Neutrophil (primary cell): ENCODE measurements around the gene SH3RF3.

Experiments used
- H3K27ac ChIP-seq: fragments of 200-600 bp; sonication (generic); 2 replicates; pipeline ENCODE4 v1.5.1; 2016; ENCODE audit warnings: mild to moderate bottlenecking, moderate library complexity
- H3K27me3 ChIP-seq: fragments of 200-600 bp; sonication (generic); 2 replicates; pipeline ENCODE4 v1.6.0; 2016; ENCODE audit warnings: mild to moderate bottlenecking
- H3K36me3 ChIP-seq: fragments of 200-600 bp; sonication (generic); 2 replicates; pipeline ENCODE4 v1.5.1; 2017
- H3K4me1 ChIP-seq, 2 experiments: fragments of 200-600 bp in 1 of 2; sonication (generic) in 1 of 2; 1 replicate in 1 of 2; 2 replicates in 1 of 2; pipeline versions ENCODE4 v1.5.1 to v1.6.1; 2013 to 2016; ENCODE audit warnings: low read depth in 1 of 2, low read length in 1 of 2, mild to moderate bottlenecking in 1 of 2, moderate library complexity in 1 of 2; ENCODE audit not compliant: control insufficient read depth in 1 of 2, insufficient read depth in 1 of 2
- H3K4me3 ChIP-seq, 2 experiments: fragments of 200-600 bp in 1 of 2; sonication (generic) in 1 of 2; 1 replicate in 1 of 2; 2 replicates in 1 of 2; pipeline ENCODE4 v1.5.1; 2013 to 2016; ENCODE audit warnings: low read depth in 1 of 2, low read length in 1 of 2, mild to moderate bottlenecking in 1 of 2, moderate library complexity in 1 of 2
- H3K9me3 ChIP-seq: fragments of 200-600 bp; sonication (generic); 2 replicates; pipeline ENCODE4 v1.5.1; 2016
- CTCF ChIP-seq: fragments of 200-600 bp; sonication (generic); IDR thresholded peaks from 2 replicates; pipeline ENCODE4 v1.5.1; 2016; ENCODE audit warnings: antibody characterized with exemption

Gene SH3RF3

GRCh38 chr2:109527079-109527478, 398.1 kb downstream of the SH3RF3 start:
- Histone ChIP-seq H3K9me3 (no peaks in the 10 kb centered on the region), H3K36me3 (no peaks in the 10 kb centered on the region), H3K4me1 (no peaks in the 10 kb centered on the region), H3K27me3 (no peaks in the 10 kb centered on the region), H3K4me3 (no peak overlapping the region), H3K27ac (no peak overlapping the region)
- TF ChIP-seq CTCF, result no peak

GRCh38 chr2:109527846-109528705, 399.1 kb downstream of the SH3RF3 start:
- H3K9me3 ChIP-seq, result no peaks in the 10 kb centered on the region
- no peaks in the 10 kb centered on the region for H3K27me3 ChIP-seq
- no peaks in the 10 kb centered on the region for H3K4me1 ChIP-seq
- no peak overlapping the region for H3K27ac ChIP-seq
- H3K36me3 ChIP-seq, result no peaks in the 10 kb centered on the region
- no peak for TF ChIP-seq CTCF
- H3K4me3 ChIP-seq, result no peak overlapping the region

GRCh38 chr2:109528811-109529501, 400.0 kb downstream of the SH3RF3 start:
- no peaks in the 10 kb centered on the region for H3K36me3 ChIP-seq
- no peak for TF ChIP-seq CTCF
- H3K4me1 ChIP-seq, result no peaks in the 10 kb centered on the region
- no peaks in the 10 kb centered on the region for H3K27me3 ChIP-seq
- no peaks in the 10 kb centered on the region for H3K9me3 ChIP-seq
- H3K27ac ChIP-seq, result no peak overlapping the region
- H3K4me3 ChIP-seq, result no peak overlapping the region

GRCh38 chr2:109529532-109530449, 400.8 kb downstream of the SH3RF3 start:
- Histone ChIP-seq H3K4me3 (no peak overlapping the region), H3K36me3 (no peaks in the 10 kb centered on the region), H3K4me1 (no peaks in the 10 kb centered on the region), H3K27ac (no peak overlapping the region), H3K27me3 (no peaks in the 10 kb centered on the region), H3K9me3 (no peaks in the 10 kb centered on the region)
- no peak for TF ChIP-seq CTCF

- Histone ChIP-seq H3K4me3 (no peak overlapping the region), H3K27ac (no peak overlapping the region), H3K9me3 (no peaks in the 10 kb centered on the region), H3K4me1 (no peaks in the 10 kb centered on the region), H3K27me3 (no peaks in the 10 kb centered on the region), H3K36me3 (no peaks in the 10 kb centered on the region)
- no peak for TF ChIP-seq CTCF
Measured at GRCh38 chr2:109530712-109531111, 401.7 kb downstream of the SH3RF3 start.
